Measurements from ENCODE around the gene NUDT3.
"Not testable (repeated sequence)": the region's sequence is repeated elsewhere in the genome, so short reads cannot be mapped to it uniquely, and the experiment has no call there.

The NUDT3 gene

GRCh38 chr6:34333858-34334257, 58.6 kb downstream of the NUDT3 start:
- H3K4me3 ChIP-seq (ENCODE audit: low read length) = no peak overlapping the region
- TF ChIP-seq ZNF274 (IDR thresholded peaks at IDR 0.05; ENCODE audit: low read depth, low read length) = no peak

- no peak for TF ChIP-seq ZNF274 (IDR thresholded peaks at IDR 0.05; ENCODE audit: low read depth, low read length)
- peak overlapping the region; percentile 45; the same call in 1 of the 2 replicates for H3K4me3 ChIP-seq (ENCODE audit: low read length)
Observed at GRCh38 chr6:34332251-34333198, 59.9 kb downstream of the NUDT3 start.

GRCh38 chr6:34331371-34332050, 61.0 kb downstream of the NUDT3 start:
- no peak overlapping the region for H3K4me3 ChIP-seq (ENCODE audit: low read length)
- TF ChIP-seq ZNF274 (IDR thresholded peaks at IDR 0.05; ENCODE audit: low read depth, low read length) = no peak

- not testable (repeated sequence) for H3K4me3 ChIP-seq (ENCODE audit: low read length)
Observed at GRCh38 chr6:34329814-34330213, 62.7 kb downstream of the NUDT3 start.

GRCh38 chr6:34328969-34329368, 63.5 kb downstream of the NUDT3 start:
- no peak for TF ChIP-seq ZNF274 (IDR thresholded peaks at IDR 0.05; ENCODE audit: low read depth, low read length)
- no peak overlapping the region for H3K4me3 ChIP-seq (ENCODE audit: low read length)

GRCh38 chr6:34327313-34328205, 64.9 kb downstream of the NUDT3 start:
- H3K4me3 ChIP-seq (ENCODE audit: low read length) = not testable (repeated sequence)

- no peak overlapping the region for H3K4me3 ChIP-seq (ENCODE audit: low read length)
- TF ChIP-seq ZNF274 (IDR thresholded peaks at IDR 0.05; ENCODE audit: low read depth, low read length) = no peak
Observed at GRCh38 chr6:34325633-34326032, 66.8 kb downstream of the NUDT3 start.

- no peak for TF ChIP-seq ZNF274 (IDR thresholded peaks at IDR 0.05; ENCODE audit: low read depth, low read length)
- no peak overlapping the region for H3K4me3 ChIP-seq (ENCODE audit: low read length)
Observed at GRCh38 chr6:34324738-34325444, 67.6 kb downstream of the NUDT3 start.

GRCh38 chr6:34324221-34324620, 68.2 kb downstream of the NUDT3 start:
- H3K4me3 ChIP-seq (ENCODE audit: low read length) = not testable (repeated sequence)

GRCh38 chr6:34323300-34323699, 69.2 kb downstream of the NUDT3 start:
- no peak overlapping the region for H3K4me3 ChIP-seq (ENCODE audit: low read length)
- TF ChIP-seq ZNF274 (IDR thresholded peaks at IDR 0.05; ENCODE audit: low read depth, low read length) = no peak

- H3K4me3 ChIP-seq (ENCODE audit: low read length) = no peak overlapping the region
- TF ChIP-seq ZNF274 (IDR thresholded peaks at IDR 0.05; ENCODE audit: low read depth, low read length) = no peak
Observed at GRCh38 chr6:34322732-34323131, 69.7 kb downstream of the NUDT3 start.

GRCh38 chr6:34321821-34322220, 70.6 kb downstream of the NUDT3 start:
- no peak overlapping the region for H3K4me3 ChIP-seq (ENCODE audit: low read length)
- TF ChIP-seq ZNF274 (IDR thresholded peaks at IDR 0.05; ENCODE audit: low read depth, low read length) = no peak

- no peak for TF ChIP-seq ZNF274 (IDR thresholded peaks at IDR 0.05; ENCODE audit: low read depth, low read length)
- no peak overlapping the region for H3K4me3 ChIP-seq (ENCODE audit: low read length)
Observed at GRCh38 chr6:34319471-34319885, 73.0 kb downstream of the NUDT3 start.
